ENCODE results near the gene FAM180A. TPM values are rescaled to one million over a fixed set of nuclear protein-coding genes. Genes with fewer than 3 reads are reported as not detected.

FAM180A gene
- total RNA-seq, 1 experiment from 2014 or later = not detected

- ChIA-PET CTCF (interaction anchor here (0.6 to 3.5 kb wide), 16 partner anchors 8 to 550 kb away, joined by 3 to 49 read pairs (median 8); partner anchors contain the start of gene SLC13A4), POLR2A (interaction anchor here (0.6 kb wide), 1 partner anchor 202 kb away, joined by 4 read pairs; the partner anchor contains the start of gene CNOT4)
- Mint-ChIP-seq H3K27me3 (ENCODE audit: low read depth) (no peaks in the 10 kb centered on the region), H3K27ac (no peak overlapping the region), H3K36me3 (no peaks in the 10 kb centered on the region), H3K4me1 (peaks cover 22% of the 10 kb centered on the region), H3K4me3 (no peak overlapping the region), H3K9me3 (no peaks in the 10 kb centered on the region)
- TF ChIP-seq CBFB (CRISPR knock-in tag; IDR thresholded peaks at IDR 0.05; ENCODE audit: low read depth) (no peak), FOXP4 (CRISPR knock-in tag; IDR thresholded peaks at IDR 0.05) (no peak), HMGA2 (CRISPR knock-in tag; IDR thresholded peaks at IDR 0.05) (no peak), MYBL2 (CRISPR knock-in tag; IDR thresholded peaks at IDR 0.05) (no peak), E2F5 (CRISPR knock-in tag; IDR thresholded peaks at IDR 0.05) (no peak)
- TF ChIP-seq, protein P1, sequence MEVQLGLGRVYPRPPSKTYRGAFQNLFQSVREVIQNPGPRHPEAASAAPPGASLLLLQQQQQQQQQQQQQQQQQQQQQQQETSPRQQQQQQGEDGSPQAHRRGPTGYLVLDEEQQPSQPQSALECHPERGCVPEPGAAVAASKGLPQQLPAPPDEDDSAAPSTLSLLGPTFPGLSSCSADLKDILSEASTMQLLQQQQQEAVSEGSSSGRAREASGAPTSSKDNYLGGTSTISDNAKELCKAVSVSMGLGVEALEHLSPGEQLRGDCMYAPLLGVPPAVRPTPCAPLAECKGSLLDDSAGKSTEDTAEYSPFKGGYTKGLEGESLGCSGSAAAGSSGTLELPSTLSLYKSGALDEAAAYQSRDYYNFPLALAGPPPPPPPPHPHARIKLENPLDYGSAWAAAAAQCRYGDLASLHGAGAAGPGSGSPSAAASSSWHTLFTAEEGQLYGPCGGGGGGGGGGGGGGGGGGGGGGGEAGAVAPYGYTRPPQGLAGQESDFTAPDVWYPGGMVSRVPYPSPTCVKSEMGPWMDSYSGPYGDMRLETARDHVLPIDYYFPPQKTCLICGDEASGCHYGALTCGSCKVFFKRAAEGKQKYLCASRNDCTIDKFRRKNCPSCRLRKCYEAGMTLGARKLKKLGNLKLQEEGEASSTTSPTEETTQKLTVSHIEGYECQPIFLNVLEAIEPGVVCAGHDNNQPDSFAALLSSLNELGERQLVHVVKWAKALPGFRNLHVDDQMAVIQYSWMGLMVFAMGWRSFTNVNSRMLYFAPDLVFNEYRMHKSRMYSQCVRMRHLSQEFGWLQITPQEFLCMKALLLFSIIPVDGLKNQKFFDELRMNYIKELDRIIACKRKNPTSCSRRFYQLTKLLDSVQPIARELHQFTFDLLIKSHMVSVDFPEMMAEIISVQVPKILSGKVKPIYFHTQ (CRISPR knock-in tag; IDR thresholded peaks at IDR 0.05) = no peak
- ATAC-seq = no peak
- no peak for DNase-seq (ENCODE audit: low spot score)
Measured at GRCh38 chr7:135712182-135712782, 36.3 kb downstream of the FAM180A start.

GRCh38 chr7:135711139-135711469 is 37.5 kb downstream of the FAM180A start:
- Mint-ChIP-seq H3K36me3 (no peaks in the 10 kb centered on the region), H3K27me3 (ENCODE audit: low read depth) (no peaks in the 10 kb centered on the region), H3K4me1 (peaks cover 22% of the 10 kb centered on the region), H3K9me3 (no peaks in the 10 kb centered on the region), H3K27ac (no peak overlapping the region), H3K4me3 (no peak overlapping the region)
- DNase-seq (ENCODE audit: low spot score) = no peak
- CTCF ChIA-PET = interaction anchor here (0.7 to 3.5 kb wide), 25 partner anchors 8 to 437 kb away, joined by 3 to 49 read pairs (median 7); partner anchors contain the start of genes SLC13A4 and STMP1
- POLR2A ChIA-PET = no interaction called here
- peak; percentile 7 for ATAC-seq
- TF ChIP-seq, protein P2, sequence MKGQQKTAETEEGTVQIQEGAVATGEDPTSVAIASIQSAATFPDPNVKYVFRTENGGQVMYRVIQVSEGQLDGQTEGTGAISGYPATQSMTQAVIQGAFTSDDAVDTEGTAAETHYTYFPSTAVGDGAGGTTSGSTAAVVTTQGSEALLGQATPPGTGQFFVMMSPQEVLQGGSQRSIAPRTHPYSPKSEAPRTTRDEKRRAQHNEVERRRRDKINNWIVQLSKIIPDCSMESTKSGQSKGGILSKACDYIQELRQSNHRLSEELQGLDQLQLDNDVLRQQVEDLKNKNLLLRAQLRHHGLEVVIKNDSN (CRISPR knock-in tag; IDR thresholded peaks at IDR 0.05) = no peak
- TF ChIP-seq ZNF671 (CRISPR knock-in tag; IDR thresholded peaks at IDR 0.05) (no peak), TP53 (CRISPR knock-in tag; IDR thresholded peaks at IDR 0.05) (no peak), ZNF281 (CRISPR knock-in tag; IDR thresholded peaks at IDR 0.05) (no peak), ZBTB21 (CRISPR knock-in tag; IDR thresholded peaks at IDR 0.05; ENCODE audit: borderline replicate concordance) (no peak), E2F5 (CRISPR knock-in tag; IDR thresholded peaks at IDR 0.05) (no peak), JAZF1 (CRISPR knock-in tag; IDR thresholded peaks at IDR 0.05) (no peak), MLX (CRISPR knock-in tag; IDR thresholded peaks at IDR 0.05) (no peak), CREM (CRISPR knock-in tag; IDR thresholded peaks at IDR 0.05) (no peak), RELA (CRISPR knock-in tag; IDR thresholded peaks at IDR 0.05; ENCODE audit: borderline replicate concordance) (no peak)
- TF ChIP-seq, protein P3, sequence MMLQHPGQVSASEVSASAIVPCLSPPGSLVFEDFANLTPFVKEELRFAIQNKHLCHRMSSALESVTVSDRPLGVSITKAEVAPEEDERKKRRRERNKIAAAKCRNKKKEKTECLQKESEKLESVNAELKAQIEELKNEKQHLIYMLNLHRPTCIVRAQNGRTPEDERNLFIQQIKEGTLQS (CRISPR knock-in tag; conservative IDR thresholded peaks at IDR 0.05) = no peak
- TF ChIP-seq, protein P4, sequence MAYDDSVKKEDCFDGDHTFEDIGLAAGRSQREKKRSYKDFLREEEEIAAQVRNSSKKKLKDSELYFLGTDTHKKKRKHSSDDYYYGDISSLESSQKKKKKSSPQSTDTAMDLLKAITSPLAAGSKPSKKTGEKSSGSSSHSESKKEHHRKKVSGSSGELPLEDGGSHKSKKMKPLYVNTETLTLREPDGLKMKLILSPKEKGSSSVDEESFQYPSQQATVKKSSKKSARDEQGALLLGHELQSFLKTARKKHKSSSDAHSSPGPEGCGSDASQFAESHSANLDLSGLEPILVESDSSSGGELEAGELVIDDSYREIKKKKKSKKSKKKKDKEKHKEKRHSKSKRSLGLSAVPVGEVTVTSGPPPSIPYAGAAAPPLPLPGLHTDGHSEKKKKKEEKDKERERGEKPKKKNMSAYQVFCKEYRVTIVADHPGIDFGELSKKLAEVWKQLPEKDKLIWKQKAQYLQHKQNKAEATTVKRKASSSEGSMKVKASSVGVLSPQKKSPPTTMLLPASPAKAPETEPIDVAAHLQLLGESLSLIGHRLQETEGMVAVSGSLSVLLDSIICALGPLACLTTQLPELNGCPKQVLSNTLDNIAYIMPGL (CRISPR knock-in tag; IDR thresholded peaks at IDR 0.05) = no peak
- TF ChIP-seq, protein P5, sequence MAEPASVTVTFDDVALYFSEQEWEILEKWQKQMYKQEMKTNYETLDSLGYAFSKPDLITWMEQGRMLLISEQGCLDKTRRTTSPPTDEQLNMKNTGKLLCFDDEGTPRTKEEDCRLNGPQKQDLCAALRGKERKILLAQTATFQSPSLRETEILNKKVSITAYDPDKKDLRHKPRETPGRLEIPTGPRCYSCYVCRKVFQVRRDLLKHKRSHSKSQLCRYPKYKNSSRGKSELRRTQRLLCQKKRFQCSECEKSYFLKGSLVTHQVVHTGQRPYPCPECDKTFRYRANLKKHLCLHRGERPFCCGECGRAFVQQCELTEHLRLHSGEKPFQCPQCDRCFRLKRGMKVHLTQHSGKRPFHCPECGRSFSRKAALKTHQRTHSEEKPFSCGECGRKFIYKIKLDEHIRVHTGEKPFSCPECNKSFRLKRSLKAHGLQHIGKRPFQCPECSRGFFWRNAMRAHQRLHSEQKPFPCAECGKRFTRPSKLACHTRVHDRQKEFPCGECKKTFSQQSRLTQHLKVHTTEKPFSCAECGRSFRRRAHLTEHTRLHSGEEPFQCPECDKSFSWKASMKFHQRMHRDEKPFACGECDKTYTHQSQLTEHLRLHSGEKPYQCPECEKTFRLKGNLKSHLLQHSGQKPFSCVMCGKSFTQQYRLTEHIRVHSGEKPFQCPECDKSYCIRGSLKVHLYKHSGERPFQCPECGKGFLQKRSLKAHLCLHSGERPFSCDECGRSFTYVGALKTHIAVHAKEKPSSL (CRISPR knock-in tag; conservative IDR thresholded peaks at IDR 0.05) = no peak

Data from WTC11 (cell line).